SU-DHL-6 (cell line): ENCODE data around the gene ATXN2.

ENCODE experiments used
- H2AFZ ChIP-seq: fragments of 200-600 bp; sonication (generic); 2 replicates; pipeline ENCODE4 v1.6.1; 2014; ENCODE audit warnings: low read depth, mild to moderate bottlenecking, moderate library complexity, mixed read lengths, antibody characterized with exemption, low read length; ENCODE audit not compliant: severe bottlenecking
- H3F3A ChIP-seq: fragments of 200-600 bp; shearing (Covaris generic); 2 replicates; pipeline ENCODE4 v1.6.0; 2016; ENCODE audit warnings: antibody characterized with exemption, mild to moderate bottlenecking; ENCODE audit not compliant: insufficient read depth
- H3K27ac ChIP-seq: fragments of 200-600 bp; sonication (generic); 2 replicates; pipeline ENCODE4 v1.5.1; 2016; ENCODE audit warnings: low read depth, mild to moderate bottlenecking, low read length, moderate library complexity, mixed read lengths
- H3K27me3 ChIP-seq: fragments of 200-600 bp; sonication (generic), shearing (Covaris generic); 2 replicates; pipeline ENCODE4 v1.6.0; 2014; ENCODE audit warnings: mild to moderate bottlenecking, low read length
- H3K36me3 ChIP-seq: fragments of 200-600 bp; sonication (generic); 2 replicates; pipeline ENCODE4 v1.6.1; 2014; ENCODE audit warnings: mild to moderate bottlenecking, low read length, mixed read lengths
- H3K4me2 ChIP-seq: fragments of 300-600, 200-600 bp; shearing (Covaris generic), sonication (generic); 2 replicates; pipeline ENCODE4 v1.6.0; 2014; ENCODE audit warnings: low read length, low read depth, mild to moderate bottlenecking; ENCODE audit not compliant: poor library complexity, severe bottlenecking
- H3K4me3 ChIP-seq: fragments of 200-600 bp; sonication (generic); 2 replicates; pipeline ENCODE4 v1.5.1; 2014; ENCODE audit warnings: antibody characterized with exemption, low read length, mild to moderate bottlenecking, mixed read lengths; ENCODE audit not compliant: insufficient read depth, poor library complexity, severe bottlenecking
- H3K79me2 ChIP-seq: fragments of 200-600 bp; sonication (generic); 2 replicates; pipeline ENCODE4 v1.6.1; 2014; ENCODE audit warnings: mild to moderate bottlenecking, low read length, moderate library complexity; ENCODE audit not compliant: insufficient read depth
- H3K9ac ChIP-seq: fragments of 200-600 bp; sonication (generic); 2 replicates; pipeline ENCODE4 v1.7.0; 2014; ENCODE audit warnings: mild to moderate bottlenecking, low read length
- H3K9me2 ChIP-seq: fragments of 200-600 bp; sonication (generic); replicated peaks from 2 replicates; pipeline ENCODE4 v1.6.1; 2014; ENCODE audit warnings: low read length; ENCODE audit not compliant: insufficient read depth
- H3K9me3 ChIP-seq: fragments of 200-600 bp; sonication (generic); 2 replicates; pipeline ENCODE4 v1.6.1; 2014; ENCODE audit warnings: low read length, mixed read lengths; ENCODE audit not compliant: insufficient read depth
- H4K20me1 ChIP-seq: fragments of 200-600 bp; sonication (generic); 2 replicates; pipeline ENCODE4 v1.6.1; 2014; ENCODE audit warnings: low read depth, mild to moderate bottlenecking, antibody characterized with exemption, low read length, moderate library complexity, mixed read lengths
- CTCF ChIP-seq: fragments of 200-600 bp; sonication (generic); IDR thresholded peaks from one replicate; pipeline ENCODE4 v1.5.1; 2017; ENCODE audit warnings: antibody characterized with exemption, mild to moderate bottlenecking, low read length, moderate library complexity; ENCODE audit not compliant: insufficient read depth, poor library complexity, severe bottlenecking
- EZH2phosphoT487 ChIP-seq: fragments of 200-600 bp; sonication (generic), shearing (Covaris generic); conservative IDR thresholded peaks from 2 replicates; pipeline ENCODE4 v1.6.1; 2018; ENCODE audit warnings: mild to moderate bottlenecking, antibody characterized with exemption, low read length, moderate library complexity, mixed read lengths

The ATXN2 gene

GRCh38 chr12:111425655-111426054, 173.5 kb downstream of the ATXN2 start:
- H3K36me3 ChIP-seq, result no peaks in the 10 kb centered on the region; the same call in 1 of the 2 replicates
- no peaks in the 10 kb centered on the region for H3K9me3 ChIP-seq
- H2AFZ ChIP-seq, result no peak overlapping the region
- no peak overlapping the region for H3K4me3 ChIP-seq
- no peaks in the 10 kb centered on the region for H3K27me3 ChIP-seq
- no peak for TF ChIP-seq CTCF
- no peak for TF ChIP-seq EZH2phosphoT487
- no peak overlapping the region for H3K4me2 ChIP-seq
- H4K20me1 ChIP-seq, result peaks cover 6% of the 10 kb centered on the region; the same call in 1 of the 2 replicates
- H3K27ac ChIP-seq, result no peak overlapping the region
- H3K9ac ChIP-seq, result no peak overlapping the region
- H3K79me2 ChIP-seq, result peaks cover 50% of the 10 kb centered on the region; the same call in 1 of the 2 replicates
- H3F3A ChIP-seq, result no peaks in the 10 kb centered on the region
- no peaks in the 10 kb centered on the region for H3K9me2 ChIP-seq

GRCh38 chr12:111424793-111425251, 174.3 kb downstream of the ATXN2 start:
- no peak overlapping the region for H3K27ac ChIP-seq

DNA sequence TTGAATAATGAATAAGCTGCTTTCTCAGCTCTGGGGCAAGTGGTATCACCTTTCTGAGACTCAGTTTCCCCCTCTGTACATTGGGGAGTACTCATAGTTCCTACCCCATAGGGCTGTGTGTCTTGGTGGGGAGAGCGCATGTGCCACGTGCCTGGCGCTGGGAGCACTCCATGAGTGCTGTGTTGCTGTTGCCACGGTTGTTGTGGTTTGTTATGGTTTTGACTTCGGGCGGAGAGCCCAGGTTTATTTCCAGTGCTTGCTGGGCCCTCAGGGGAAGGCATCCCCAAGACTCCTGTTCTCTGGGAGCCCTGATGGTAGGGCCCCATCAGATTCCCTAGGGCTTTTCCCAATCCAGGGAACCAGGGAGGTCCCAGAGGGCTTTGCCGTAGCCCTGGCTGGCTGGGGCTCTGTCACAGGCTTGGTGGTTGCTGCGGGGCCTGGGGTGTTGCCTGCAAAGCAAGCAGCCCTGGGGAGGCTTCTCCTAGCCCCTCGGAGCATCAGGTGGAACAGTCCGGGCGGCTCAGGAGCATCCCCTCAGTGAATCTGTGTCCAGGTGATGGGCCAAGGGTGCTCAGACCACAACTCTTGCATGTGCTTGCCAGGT, 174.8 kb downstream of the ATXN2 start:
- TF ChIP-seq EZH2phosphoT487 (no peak), CTCF (no peak)
- Histone ChIP-seq H3K36me3 (peaks cover 3% of the 10 kb centered on the region; the same call in 1 of the 2 replicates), H3K27me3 (no peaks in the 10 kb centered on the region), H3K4me2 (no peak overlapping the region), H3K9me2 (no peaks in the 10 kb centered on the region), H3K9me3 (no peaks in the 10 kb centered on the region), H3K9ac (no peak overlapping the region), H2AFZ (no peak overlapping the region), H4K20me1 (peaks cover 3% of the 10 kb centered on the region; the same call in 1 of the 2 replicates), H3F3A (no peaks in the 10 kb centered on the region), H3K4me3 (no peak overlapping the region), H3K79me2 (peaks cover 50% of the 10 kb centered on the region), H3K27ac (no peak overlapping the region)

More at GRCh38 chr12:111424793-111425251, 174.3 kb downstream of the ATXN2 start:
- no peaks in the 10 kb centered on the region for H3F3A ChIP-seq
- no peak overlapping the region for H2AFZ ChIP-seq
- peaks cover 50% of the 10 kb centered on the region for H3K79me2 ChIP-seq
- no peak for TF ChIP-seq EZH2phosphoT487
- TF ChIP-seq CTCF, result no peak
- peaks cover 3% of the 10 kb centered on the region; the same call in 1 of the 2 replicates for H3K36me3 ChIP-seq
- no peaks in the 10 kb centered on the region for H3K9me3 ChIP-seq
- H4K20me1 ChIP-seq, result peaks cover 3% of the 10 kb centered on the region; the same call in 1 of the 2 replicates
- no peak overlapping the region for H3K4me2 ChIP-seq
- H3K9me2 ChIP-seq, result no peaks in the 10 kb centered on the region
- no peak overlapping the region for H3K9ac ChIP-seq
- no peak overlapping the region for H3K4me3 ChIP-seq
- no peaks in the 10 kb centered on the region for H3K27me3 ChIP-seq
